ENCODE data around the gene TMEM182.

Gene TMEM182

GRCh38 chr2:102844911-102845310, 83.1 kb downstream of the TMEM182 start:
- no peaks in the 10 kb centered on the region for H3K36me3 ChIP-seq (ENCODE audit: control insufficient read depth, insufficient read depth, low read length)
- no peaks in the 10 kb centered on the region for H3K4me1 ChIP-seq (ENCODE audit: control insufficient read depth, insufficient read depth, low read length)
- H3K4me3 ChIP-seq (ENCODE audit: low read depth, low read length) = no peak overlapping the region
- H3K9ac ChIP-seq (ENCODE audit: low read depth, low read length) = no peak overlapping the region
- no peaks in the 10 kb centered on the region for H3K9me3 ChIP-seq (ENCODE audit: control insufficient read depth, insufficient read depth, low read length)
- no peaks in the 10 kb centered on the region for H3K27me3 ChIP-seq (ENCODE audit: control insufficient read depth, insufficient read depth, low read length)

- H3K36me3 ChIP-seq (ENCODE audit: control insufficient read depth, insufficient read depth, low read length) = no peaks in the 10 kb centered on the region
- no peaks in the 10 kb centered on the region for H3K4me1 ChIP-seq (ENCODE audit: control insufficient read depth, insufficient read depth, low read length)
- peak overlapping the region; percentile 36 for H3K4me3 ChIP-seq (ENCODE audit: low read depth, low read length)
- no peaks in the 10 kb centered on the region for H3K27me3 ChIP-seq (ENCODE audit: control insufficient read depth, insufficient read depth, low read length)
- H3K9me3 ChIP-seq (ENCODE audit: control insufficient read depth, insufficient read depth, low read length) = no peaks in the 10 kb centered on the region
- H3K9ac ChIP-seq (ENCODE audit: low read depth, low read length) = no peak overlapping the region
Observed at GRCh38 chr2:102848366-102848839, 86.6 kb downstream of the TMEM182 start.

GRCh38 chr2:102850888-102851287, 89.1 kb downstream of the TMEM182 start:
- Histone ChIP-seq H3K4me1 (ENCODE audit: control insufficient read depth, insufficient read depth, low read length) (no peaks in the 10 kb centered on the region), H3K36me3 (ENCODE audit: control insufficient read depth, insufficient read depth, low read length) (no peaks in the 10 kb centered on the region), H3K9me3 (ENCODE audit: control insufficient read depth, insufficient read depth, low read length) (no peaks in the 10 kb centered on the region), H3K27me3 (ENCODE audit: control insufficient read depth, insufficient read depth, low read length) (no peaks in the 10 kb centered on the region), H3K9ac (ENCODE audit: low read depth, low read length) (no peak overlapping the region), H3K4me3 (ENCODE audit: low read depth, low read length) (no peak overlapping the region)

GRCh38 chr2:102852867-102853266, 91.0 kb downstream of the TMEM182 start:
- Histone ChIP-seq H3K9ac (ENCODE audit: low read depth, low read length) (no peak overlapping the region), H3K4me3 (ENCODE audit: low read depth, low read length) (no peak overlapping the region), H3K4me1 (ENCODE audit: control insufficient read depth, insufficient read depth, low read length) (no peaks in the 10 kb centered on the region), H3K27me3 (ENCODE audit: control insufficient read depth, insufficient read depth, low read length) (no peaks in the 10 kb centered on the region), H3K9me3 (ENCODE audit: control insufficient read depth, insufficient read depth, low read length) (no peaks in the 10 kb centered on the region), H3K36me3 (ENCODE audit: control insufficient read depth, insufficient read depth, low read length) (no peaks in the 10 kb centered on the region)
